Neural cell (in vitro differentiated cells): ENCODE results near the gene MIGA2. TPM values are rescaled to one million over a fixed set of nuclear protein-coding genes. Genes with fewer than 3 reads are reported as not detected.

Source experiments
- H2AFZ ChIP-seq: fragments of 200-600, 300-800 bp; sonication (generic), shearing (Covaris generic); 2 replicates; pipeline ENCODE4 v1.6.0; 2014; ENCODE audit warnings: low read depth, mild to moderate bottlenecking, antibody characterized with exemption, low read length, moderate library complexity
- H3F3A ChIP-seq: fragments of 200-600 bp; shearing (Covaris generic); 2 replicates; pipeline ENCODE4 v1.6.1; 2016; ENCODE audit warnings: mild to moderate bottlenecking, moderate library complexity, mixed read lengths, antibody characterized with exemption, low read length; ENCODE audit not compliant: insufficient read depth, poor library complexity, severe bottlenecking
- H3K27ac ChIP-seq: fragments of 200-600, 300-800 bp; sonication (generic), shearing (Covaris generic); 2 replicates; pipeline ENCODE4 v1.5.1; 2014; ENCODE audit warnings: mild to moderate bottlenecking, low read length, moderate library complexity
- H3K27me3 ChIP-seq: fragments of 300-800, 200-600 bp; sonication (generic), shearing (Covaris generic); 2 replicates; pipeline ENCODE4 v1.6.0; 2014; ENCODE audit warnings: mild to moderate bottlenecking, low read depth, low read length, moderate library complexity; ENCODE audit not compliant: insufficient read depth
- H3K36me3 ChIP-seq: fragments of 300-800, 200-600 bp; sonication (generic), shearing (Covaris generic); 2 replicates; pipeline ENCODE4 v1.5.1; 2014; ENCODE audit warnings: mild to moderate bottlenecking, antibody characterized with exemption, low read length, moderate library complexity; ENCODE audit not compliant: insufficient read depth
- H3K4me2 ChIP-seq: fragments of 300-800, 200-600 bp; sonication (generic), shearing (Covaris generic); 2 replicates; pipeline ENCODE4 v1.6.0; 2014; ENCODE audit warnings: mild to moderate bottlenecking, low read length
- H3K4me3 ChIP-seq: fragments of 300-800, 200-600 bp; sonication (generic), shearing (Covaris generic); 2 replicates; pipeline ENCODE4 v1.5.1; 2014; ENCODE audit warnings: mild to moderate bottlenecking, low read length, moderate library complexity
- H3K79me2 ChIP-seq: fragments of 200-600 bp; shearing (Covaris generic); replicated peaks from 2 replicates; pipeline ENCODE4 v1.6.0; 2014; ENCODE audit warnings: mild to moderate bottlenecking, low read length, moderate library complexity; ENCODE audit not compliant: insufficient read depth
- H3K9ac ChIP-seq: fragments of 300-800, 200-600 bp; sonication (generic), shearing (Covaris generic); 2 replicates; pipeline ENCODE4 v1.6.1; 2016; ENCODE audit warnings: mild to moderate bottlenecking, low read length, mixed read lengths
- H3K9me2 ChIP-seq: fragments of 200-600 bp; shearing (Covaris generic); 2 replicates; pipeline ENCODE4 v1.6.1; 2016; ENCODE audit warnings: mild to moderate bottlenecking, low read length, mixed read lengths; ENCODE audit not compliant: insufficient read depth
- H3K9me3 ChIP-seq: fragments of 200-600, 300-800 bp; sonication (generic), shearing (Covaris generic); 2 replicates; pipeline ENCODE4 v1.6.1; 2016; ENCODE audit warnings: mild to moderate bottlenecking, mixed run types, low read length, moderate library complexity, mixed read lengths
- H4K20me1 ChIP-seq: fragments of 200-600 bp; shearing (Covaris generic); 2 replicates; pipeline ENCODE4 v1.6.1; 2016; ENCODE audit warnings: mild to moderate bottlenecking, mixed run types; ENCODE audit not compliant: insufficient read depth
- CTCF ChIP-seq: fragments of 450-650 bp; IDR thresholded peaks from 2 replicates; pipeline ENCODE4 v1.5.1; 2014; ENCODE audit warnings: antibody characterized with exemption, mild to moderate bottlenecking, moderate library complexity; ENCODE audit not compliant: poor library complexity, severe bottlenecking
- EP300 ChIP-seq: fragments of 450-650 bp; conservative IDR thresholded peaks from 2 replicates; pipeline ENCODE4 v1.6.1; 2014; ENCODE audit warnings: antibody characterized with exemption, mild to moderate bottlenecking, moderate library complexity; ENCODE audit not compliant: poor library complexity, severe bottlenecking
- EZH2 ChIP-seq: fragments of 200-600, 300-800 bp; shearing (Covaris generic), sonication (generic); IDR thresholded peaks from 2 replicates; pipeline ENCODE4 v1.6.1; 2014; ENCODE audit warnings: antibody characterized with exemption, low read length, borderline replicate concordance, mild to moderate bottlenecking; ENCODE audit not compliant: insufficient read depth, poor library complexity, severe bottlenecking
- MXI1 ChIP-seq: fragments of 450-650 bp; conservative IDR thresholded peaks from 2 replicates; pipeline ENCODE4 v1.6.1; 2014; ENCODE audit warnings: antibody characterized with exemption, mild to moderate bottlenecking; ENCODE audit not compliant: poor library complexity, severe bottlenecking
- POLR2AphosphoS5 ChIP-seq: IDR thresholded peaks from 2 replicates; pipeline ENCODE4 v1.6.1; 2012
- RAD21 ChIP-seq: fragments of 450-650 bp; conservative IDR thresholded peaks from 2 replicates; pipeline ENCODE4 v1.6.1; 2014; ENCODE audit warnings: antibody characterized with exemption, mild to moderate bottlenecking, moderate library complexity
- REST ChIP-seq: IDR thresholded peaks from 2 replicates; pipeline ENCODE4 v1.6.1; 2012; ENCODE audit warnings: borderline replicate concordance
- SMC3 ChIP-seq: fragments of 450-650 bp; conservative IDR thresholded peaks from 2 replicates; pipeline ENCODE4 v1.6.1; 2014; ENCODE audit warnings: antibody characterized with exemption, mild to moderate bottlenecking, moderate library complexity; ENCODE audit not compliant: poor library complexity
- TAF1 ChIP-seq: IDR thresholded peaks from 2 replicates; pipeline ENCODE4 v1.6.1; 2012; ENCODE audit warnings: low read depth
- polyA plus RNA-seq: library from polyadenylated mRNA; depleted of rRNA; stranded (reverse); fragments of >200 nt; gene quantifications from 2 replicates; pipeline ENCODE4 v1.2.3, GENCODE V29; 2014

MIGA2 gene
- polyA plus RNA-seq, 1 donor from 2014 or later, result 42.4 TPM

- Histone ChIP-seq H2AFZ (no peak overlapping the region), H3K9me2 (no peaks in the 10 kb centered on the region), H3K27me3 (no peaks in the 10 kb centered on the region), H3F3A (no peaks in the 10 kb centered on the region), H3K4me2 (no peak overlapping the region), H3K79me2 (no peaks in the 10 kb centered on the region), H3K4me3 (no peak overlapping the region), H3K9me3 (no peaks in the 10 kb centered on the region), H3K27ac (no peak overlapping the region), H3K9ac (no peak overlapping the region), H3K36me3 (no peaks in the 10 kb centered on the region), H4K20me1 (no peaks in the 10 kb centered on the region)
- no peak for TF ChIP-seq EZH2
- TF ChIP-seq POLR2AphosphoS5, result no peak
These were observed 24.6 kb downstream of the MIGA2 start for GRCh38 chr9:129060991-129061390.

GRCh38 chr9:129063061-129063460 is 26.6 kb downstream of the MIGA2 start:
- TF ChIP-seq RAD21 (no peak), REST (no peak), TAF1 (no peak), POLR2AphosphoS5 (no peak), MXI1 (no peak), EP300 (no peak), EZH2 (no peak), SMC3 (no peak), CTCF (no peak)
- no peak overlapping the region for H2AFZ ChIP-seq
- H4K20me1 ChIP-seq, result no peaks in the 10 kb centered on the region
- H3K4me2 ChIP-seq, result no peak overlapping the region
- no peak overlapping the region for H3K4me3 ChIP-seq
- no peaks in the 10 kb centered on the region for H3F3A ChIP-seq
- no peak overlapping the region for H3K27ac ChIP-seq
- H3K9ac ChIP-seq, result no peak overlapping the region
- no peaks in the 10 kb centered on the region for H3K79me2 ChIP-seq
- H3K9me3 ChIP-seq, result no peaks in the 10 kb centered on the region
- no peaks in the 10 kb centered on the region for H3K27me3 ChIP-seq
- no peaks in the 10 kb centered on the region for H3K9me2 ChIP-seq
- no peaks in the 10 kb centered on the region for H3K36me3 ChIP-seq

- no peaks in the 10 kb centered on the region for H3F3A ChIP-seq
- H3K4me3 ChIP-seq, result no peak overlapping the region
- no peak overlapping the region for H3K4me2 ChIP-seq
- H3K27ac ChIP-seq, result no peak overlapping the region
- no peaks in the 10 kb centered on the region for H3K27me3 ChIP-seq
- TF ChIP-seq TAF1, result no peak
- no peak for TF ChIP-seq EZH2
- TF ChIP-seq POLR2AphosphoS5, result no peak
- no peak for TF ChIP-seq MXI1
- TF ChIP-seq CTCF, result no peak
- no peak for TF ChIP-seq SMC3
- H4K20me1 ChIP-seq, result no peaks in the 10 kb centered on the region
- no peaks in the 10 kb centered on the region for H3K9me3 ChIP-seq
- H2AFZ ChIP-seq, result no peak overlapping the region
- H3K79me2 ChIP-seq, result no peaks in the 10 kb centered on the region
- H3K9me2 ChIP-seq, result no peaks in the 10 kb centered on the region
- no peak overlapping the region for H3K9ac ChIP-seq
- H3K36me3 ChIP-seq, result no peaks in the 10 kb centered on the region
These were observed 28.1 kb downstream of the MIGA2 start for GRCh38 chr9:129064499-129064908.
